Colonic mucosa (tissue), 4 donors: Measurements from ENCODE around the gene MAPK8IP1. TPM values are rescaled to one million over a fixed set of nuclear protein-coding genes. Genes with fewer than 3 reads are reported as not detected.

ENCODE experiments used
- DNase-seq: peaks from one replicate; pipeline ENCODE4 v3.0.0-alpha.2; 2020
- H3K27ac ChIP-seq: fragments of 200-600 bp; one replicate; pipeline ENCODE4 v1.8.0; 2021
- H3K27me3 ChIP-seq: fragments of 200-600 bp; one replicate; pipeline ENCODE4 v1.8.0; 2021
- H3K36me3 ChIP-seq: fragments of 200-600 bp; one replicate; pipeline ENCODE4 v1.8.0; 2021
- H3K4me1 ChIP-seq: fragments of 200-600 bp; one replicate; pipeline ENCODE4 v1.8.0; 2021; ENCODE audit warnings: mild to moderate bottlenecking
- H3K4me3 ChIP-seq: fragments of 200-600 bp; one replicate; pipeline ENCODE4 v1.8.0; 2021
- H3K9ac ChIP-seq, 2 donors: one replicate each; pipeline ENCODE4 v1.7.0; 2013; ENCODE audit warnings: control low read depth in 2 of 2, low read depth in 2 of 2, low read length in 2 of 2
- H3K9me3 ChIP-seq: fragments of 200-600 bp; one replicate; pipeline ENCODE4 v1.8.0; 2021
- CTCF ChIP-seq: fragments of 200-600 bp; IDR thresholded peaks from one replicate; pipeline ENCODE4 v1.8.0; 2022; ENCODE audit warnings: antibody characterized with exemption, mild to moderate bottlenecking
- intact Hi-C: fragments of 100-400 bp; cut with DNase I; formaldehyde crosslinking; loops from one replicate; pipeline ENCODE4 v1.14.1; 2022
- total RNA-seq, 2 donors: library from RNA; stranded (reverse); fragmentation: NEBNext Ultra II Directional in 1 of 2; extraction: Animal tissue kit (Norgen Biotek cat#: 25700) in 1 of 2; gene quantifications; one replicate each; pipeline ENCODE4 v1.2.1, GENCODE V29; 2021
- donor health status: healthy.
- donor health status: DM: no; HTN: no; CAD: no.
- donor health status: DM: no; HTN: no; CAD: no.

The MAPK8IP1 gene
- total RNA-seq, 2 donors from 2014 or later = 2.4 to 3.6 TPM

GRCh38 chr11:45892856-45893255 lies 7.4 kb downstream of the MAPK8IP1 start:
- H3K36me3 ChIP-seq = no peaks in the 10 kb centered on the region
- intact Hi-C loops = no loop called here
- no peak overlapping the region for H3K9ac ChIP-seq
- H3K4me3 ChIP-seq = no peak overlapping the region
- no peaks in the 10 kb centered on the region for H3K9me3 ChIP-seq
- TF ChIP-seq CTCF = no peak
- no peaks in the 10 kb centered on the region for H3K27me3 ChIP-seq
- no peak overlapping the region for H3K27ac ChIP-seq
- no peaks in the 10 kb centered on the region for H3K4me1 ChIP-seq
- DNase-seq = no peak

GRCh38 chr11:45894555-45895247 lies 9.2 kb downstream of the MAPK8IP1 start:
- Histone ChIP-seq H3K4me3 (no peak overlapping the region), H3K27me3 (peaks cover 7% of the 10 kb centered on the region), H3K9ac (no peak overlapping the region), H3K27ac (no peak overlapping the region), H3K9me3 (no peaks in the 10 kb centered on the region), H3K4me1 (peaks cover 8% of the 10 kb centered on the region), H3K36me3 (no peaks in the 10 kb centered on the region)
- intact Hi-C loops = no loop called here
- TF ChIP-seq CTCF = no peak
- no peak for DNase-seq

GRCh38 chr11:45895553-45896259 lies 10.3 kb downstream of the MAPK8IP1 start:
- no peak for TF ChIP-seq CTCF
- Histone ChIP-seq H3K9ac (no peak overlapping the region), H3K27me3 (peaks cover 7% of the 10 kb centered on the region), H3K36me3 (no peaks in the 10 kb centered on the region), H3K9me3 (no peaks in the 10 kb centered on the region), H3K27ac (no peak overlapping the region), H3K4me3 (no peak overlapping the region), H3K4me1 (peaks cover 8% of the 10 kb centered on the region)
- no peak for DNase-seq
- intact Hi-C loops = no loop called here

DNA sequence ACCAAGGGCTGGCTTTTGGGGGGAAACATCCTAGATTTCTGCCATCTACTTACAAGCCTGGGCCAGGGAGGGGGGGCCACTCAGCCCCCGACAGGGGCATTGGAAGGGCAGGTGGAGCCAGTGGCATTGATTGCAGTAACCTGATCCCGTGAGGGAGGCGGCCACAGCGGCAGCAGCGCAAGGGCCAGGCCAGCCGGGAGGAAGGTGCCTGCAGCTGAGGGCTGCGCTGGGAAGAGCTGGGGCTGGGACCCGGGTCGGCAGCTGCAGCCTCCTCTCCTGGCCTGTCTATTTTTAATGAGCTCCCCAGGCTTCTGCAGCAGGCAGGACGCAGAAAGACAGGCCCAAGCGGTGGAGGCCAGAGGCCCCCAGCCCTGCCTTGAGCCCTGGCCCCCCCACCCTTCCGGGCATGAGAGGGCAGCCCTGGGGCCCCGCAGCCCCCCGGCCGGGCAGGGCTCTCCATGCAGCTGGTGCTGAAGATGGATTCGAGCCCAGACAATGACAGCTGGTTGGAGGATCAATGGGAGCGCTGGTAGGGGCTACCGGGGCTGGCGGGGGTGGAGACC lies 11.1 kb downstream of the MAPK8IP1 start:
- Histone ChIP-seq H3K27me3 (peaks cover 7% of the 10 kb centered on the region), H3K36me3 (no peaks in the 10 kb centered on the region), H3K9me3 (no peaks in the 10 kb centered on the region), H3K4me1 (peaks cover 8% of the 10 kb centered on the region), H3K9ac (no peak overlapping the region), H3K27ac (no peak overlapping the region), H3K4me3 (no peak overlapping the region)
- no peak for TF ChIP-seq CTCF
- intact Hi-C loops = no loop called here
- DNase-seq = no peak

GRCh38 chr11:45897556-45897955 lies 12.1 kb downstream of the MAPK8IP1 start:
- Histone ChIP-seq H3K4me3 (no peak overlapping the region), H3K27me3 (peaks cover 7% of the 10 kb centered on the region), H3K9me3 (no peaks in the 10 kb centered on the region), H3K9ac (no peak overlapping the region), H3K27ac (no peak overlapping the region), H3K4me1 (peaks cover 8% of the 10 kb centered on the region), H3K36me3 (no peaks in the 10 kb centered on the region)
- no peak for DNase-seq
- intact Hi-C loops = no loop called here
- no peak for TF ChIP-seq CTCF
